Left ventricle myocardium inferior (tissue), 1 donor: Measurements from ENCODE around the gene REEP5. TPM values are rescaled to one million over a fixed set of nuclear protein-coding genes. Genes with fewer than 3 reads are reported as not detected.
"Not testable (repeated sequence)": the region's sequence is repeated elsewhere in the genome, so short reads cannot be mapped to it uniquely, and the experiment has no call there.

Experiments used
- DNase-seq: peaks from one replicate; pipeline ENCODE4 v3.0.0-alpha.2; 2020
- H3K27ac ChIP-seq: fragments of 200-600 bp; replicated peaks from 2 replicates; pipeline ENCODE4 v1.8.0; 2021
- H3K27me3 ChIP-seq: fragments of 200-600 bp; 2 replicates; pipeline ENCODE4 v1.8.0; 2021; ENCODE audit warnings: low read depth
- H3K36me3 ChIP-seq: fragments of 200-600 bp; 2 replicates; pipeline ENCODE4 v1.8.0; 2021
- H3K4me1 ChIP-seq: fragments of 200-600 bp; 2 replicates; pipeline ENCODE4 v1.8.0; 2021
- H3K4me3 ChIP-seq: fragments of 200-600 bp; 2 replicates; pipeline ENCODE4 v1.8.0; 2021; ENCODE audit warnings: mild to moderate bottlenecking, moderate library complexity
- H3K9me3 ChIP-seq: fragments of 200-600 bp; replicated peaks from 2 replicates; pipeline ENCODE4 v1.8.0; 2021
- CTCF ChIP-seq: fragments of 200-600 bp; IDR thresholded peaks from 2 replicates; pipeline ENCODE4 v1.8.0; 2021; ENCODE audit warnings: antibody characterized with exemption, mild to moderate bottlenecking, borderline replicate concordance
- intact Hi-C: fragments of 100-400 bp; cut with micrococcal nuclease; formaldehyde crosslinking; loops from one replicate; pipeline ENCODE4 v1.11.0; 2022
- long read RNA-seq: library from polyadenylated mRNA; unstranded; transcript quantifications from one replicate; pipeline ENCODE4 v2.0.0, GENCODE V29; 2021
- total RNA-seq: library from RNA; stranded (reverse); fragmentation: NEBNext Ultra II Directional; extraction: Animal tissue kit (Norgen Biotek cat#: 25700); gene quantifications from one replicate; pipeline ENCODE4 v1.2.1, GENCODE V29; 2021
- donor health status: DM: no; HTN: yes; CAD: no; lungs with severe emphysema.

REEP5 gene
- total RNA-seq, result 137 TPM
- long read RNA-seq, transcript REEP5-202 (5 exons, 3,326 nt), result major isoform, 368 of 387 reads
- long read RNA-seq, partial matches to known transcripts, result 5 of 387 reads
- long read RNA-seq, other reads (novel, unspliced or antisense), result 13 of 387 reads

- Histone ChIP-seq H3K27me3 (no peaks in the 10 kb centered on the region), H3K4me3 (peak within 1 kb of the TSS; percentile 98), H3K4me1 (peaks cover 59% of the 10 kb centered on the region), H3K9me3 (no peaks in the 10 kb centered on the region), H3K27ac (peak within 1 kb of the TSS; percentile 99), H3K36me3 (peaks cover 16% of the 10 kb centered on the region)
- intact Hi-C loops, result no loop called here
- DNase-seq, result peak; percentile 88
- TF ChIP-seq CTCF, result peak; percentile 92
These were observed at the start of gene REEP5 for GRCh38 chr5:112921833-112922817. Gene REEP5 (minus strand): TSS chr5:112922227. CDS start chr5:112922190, 37 bp downstream.

- Histone ChIP-seq H3K4me1 (peaks cover 7% of the 10 kb centered on the region), H3K36me3 (no peaks in the 10 kb centered on the region), H3K9me3 (no peaks in the 10 kb centered on the region), H3K27ac (no peak overlapping the region), H3K27me3 (no peaks in the 10 kb centered on the region), H3K4me3 (no peak overlapping the region)
- no peak for DNase-seq
- TF ChIP-seq CTCF, result no peak
- intact Hi-C loops, result loop anchor here (10.0 kb wide), 1 partner anchor 106 kb away; the partner anchor contains the start of gene SRP19
These were observed 49.2 kb upstream of the REEP5 start for GRCh38 chr5:112971276-112971675.

- H3K4me3 ChIP-seq, result no peak overlapping the region
- no peak for DNase-seq
- no peaks in the 10 kb centered on the region for H3K36me3 ChIP-seq
- peaks cover 6% of the 10 kb centered on the region for H3K4me1 ChIP-seq
- no peaks in the 10 kb centered on the region for H3K27me3 ChIP-seq
- no peak overlapping the region for H3K27ac ChIP-seq
- H3K9me3 ChIP-seq, result no peaks in the 10 kb centered on the region
- no peak for TF ChIP-seq CTCF
- intact Hi-C loops, result no loop called here
These were observed 46.5 kb upstream of the REEP5 start for GRCh38 chr5:112968411-112969106.

GRCh38 chr5:112967520-112968083, 45.6 kb upstream of the REEP5 start:
- no peak for TF ChIP-seq CTCF
- no peaks in the 10 kb centered on the region for H3K27me3 ChIP-seq
- H3K4me3 ChIP-seq, result no peak overlapping the region
- no peaks in the 10 kb centered on the region for H3K36me3 ChIP-seq
- intact Hi-C loops, result no loop called here
- no peak overlapping the region for H3K27ac ChIP-seq
- DNase-seq, result no peak
- no peaks in the 10 kb centered on the region for H3K9me3 ChIP-seq
- H3K4me1 ChIP-seq, result peaks cover 11% of the 10 kb centered on the region

- no peaks in the 10 kb centered on the region for H3K27me3 ChIP-seq
- H3K4me3 ChIP-seq, result no peak overlapping the region
- peaks cover 11% of the 10 kb centered on the region for H3K4me1 ChIP-seq
- DNase-seq, result no peak
- TF ChIP-seq CTCF, result no peak
- H3K27ac ChIP-seq, result no peak overlapping the region
- no peaks in the 10 kb centered on the region for H3K36me3 ChIP-seq
- H3K9me3 ChIP-seq, result no peaks in the 10 kb centered on the region
- intact Hi-C loops, result no loop called here
These were observed 43.8 kb upstream of the REEP5 start for GRCh38 chr5:112965733-112966306.

GRCh38 chr5:112963374-112963733, 41.3 kb upstream of the REEP5 start:
- DNase-seq, H3K27ac ChIP-seq, H3K9me3 ChIP-seq, H3K36me3 ChIP-seq, H3K4me3 ChIP-seq, intact Hi-C loops, H3K27me3 ChIP-seq: not testable (repeated sequence)
- H3K4me1 ChIP-seq, result peaks cover 21% of the 10 kb centered on the region
